Mucosa of descending colon (tissue), 3 donors: Measurements from ENCODE around the gene BGN. TPM values are rescaled to one million over a fixed set of nuclear protein-coding genes. Genes with fewer than 3 reads are reported as not detected.
A peak's percentile ranks its signal among the peaks of the same experiment; 100 is the strongest.

Experiments used
- ATAC-seq: fragments of 200-7000 bp; cut with Tn5 transposase; one replicate; pipeline ENCODE4 v1.9.1; 2020; ENCODE audit warnings: mild to moderate bottlenecking, moderate library complexity
- DNase-seq, 3 donors: peaks; one replicate each; pipeline ENCODE4 v3.0.0-alpha.2; 2020
- H3K36me3 ChIP-seq: fragments of 200-600 bp; one replicate; pipeline ENCODE4 v1.8.0; 2021; ENCODE audit warnings: low read depth, mild to moderate bottlenecking
- H3K4me1 ChIP-seq: fragments of 200-600 bp; one replicate; pipeline ENCODE4 v1.8.0; 2021; ENCODE audit warnings: low read depth, mild to moderate bottlenecking
- H3K4me3 ChIP-seq: fragments of 200-600 bp; one replicate; pipeline ENCODE4 v1.8.0; 2021; ENCODE audit warnings: mild to moderate bottlenecking
- H3K9me3 ChIP-seq: fragments of 200-600 bp; one replicate; pipeline ENCODE4 v1.8.0; 2021; ENCODE audit warnings: mild to moderate bottlenecking
- CTCF ChIP-seq: fragments of 200-600 bp; IDR thresholded peaks from one replicate; pipeline ENCODE4 v1.8.0; 2022; ENCODE audit warnings: antibody characterized with exemption, mild to moderate bottlenecking
- intact Hi-C, 2 donors: fragments of 100-400 bp; cut with DNase I in 1 of 2; cut with micrococcal nuclease in 1 of 2; formaldehyde crosslinking; loops; one replicate each; pipeline versions ENCODE4 v1.11.0 to v1.11.1; 2022; cut with DNase I, micrococcal nuclease
- total RNA-seq, 3 donors: library from RNA; stranded (reverse); fragmentation: NEBNext Ultra II Directional in 2 of 3; extraction: Animal tissue kit (Norgen Biotek cat#: 25700) in 2 of 3; gene quantifications; one replicate each; pipeline versions ENCODE4 v1.2.1 to v1.2.4, GENCODE V29; 2021 to 2023
- donor health status: DM: no; HTN: no; CAD: no; lungs with moderate emphysema.
- donor health status: DM: no; HTN: no; CAD: no.
- donor health status: DM: no; HTN: yes; CAD: no.

Gene BGN
- total RNA-seq, 3 donors from 2014 or later = 3.5 to 21.8 (median 10.1) TPM

- H3K4me3 ChIP-seq = no peak overlapping the region
- TF ChIP-seq CTCF = no peak
- no peaks in the 10 kb centered on the region for H3K36me3 ChIP-seq
- H3K4me1 ChIP-seq = no peaks in the 10 kb centered on the region
- no peaks in the 10 kb centered on the region for H3K9me3 ChIP-seq
- intact Hi-C loops = no loop called here
- ATAC-seq = no peak
- no peak for DNase-seq
These were observed 43.6 kb downstream of the BGN start for GRCh38 chrX:153538424-153538823.

DNA sequence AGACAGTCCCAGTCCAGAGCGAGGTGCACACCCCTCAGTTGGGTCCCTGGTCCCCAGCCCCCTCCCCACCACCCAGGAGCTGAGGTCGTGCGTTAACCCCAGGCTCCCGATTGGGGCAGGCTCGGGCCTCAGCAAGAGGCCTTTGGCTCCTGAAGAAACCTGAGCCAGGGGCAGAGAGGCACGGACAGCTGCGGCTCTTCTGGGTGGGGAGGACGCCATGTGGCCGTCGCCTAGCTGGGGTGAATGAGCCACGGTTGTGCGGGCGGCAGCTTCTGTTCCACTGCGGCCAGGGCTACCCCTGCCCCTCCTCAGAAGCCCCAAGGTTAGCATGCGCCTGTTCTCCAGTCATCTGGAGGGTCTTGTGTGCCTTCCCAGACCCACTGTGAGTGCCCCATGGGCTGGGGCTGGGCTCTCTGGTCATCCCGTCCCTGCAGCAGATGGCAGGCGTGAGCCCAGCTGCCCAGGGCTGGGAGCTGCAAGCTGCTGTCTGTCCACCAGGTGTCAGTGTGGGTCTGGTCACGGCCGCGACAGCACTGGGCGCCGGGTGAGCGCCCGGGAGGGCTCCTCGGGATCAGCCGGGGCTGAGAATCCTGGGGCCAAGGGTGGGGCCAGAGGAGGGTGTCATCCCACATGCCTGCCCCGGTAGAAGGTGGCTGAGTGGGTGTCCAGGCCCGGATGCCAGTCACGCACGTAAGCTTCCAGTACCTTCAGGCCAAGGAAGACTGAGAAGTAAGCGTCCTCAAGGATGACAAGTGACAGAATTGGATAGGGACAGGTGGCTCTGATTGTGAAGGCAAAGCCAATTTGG lies 44.6 kb downstream of the BGN start:
- intact Hi-C loops = no loop called here
- DNase-seq (peak; percentile 69 to 71 (median 70)), ATAC-seq (peak; percentile 90)
- Histone ChIP-seq H3K4me1 (no peaks in the 10 kb centered on the region), H3K9me3 (no peaks in the 10 kb centered on the region), H3K36me3 (no peaks in the 10 kb centered on the region), H3K4me3 (no peak overlapping the region)
- peak; percentile 70 for TF ChIP-seq CTCF

DNA sequence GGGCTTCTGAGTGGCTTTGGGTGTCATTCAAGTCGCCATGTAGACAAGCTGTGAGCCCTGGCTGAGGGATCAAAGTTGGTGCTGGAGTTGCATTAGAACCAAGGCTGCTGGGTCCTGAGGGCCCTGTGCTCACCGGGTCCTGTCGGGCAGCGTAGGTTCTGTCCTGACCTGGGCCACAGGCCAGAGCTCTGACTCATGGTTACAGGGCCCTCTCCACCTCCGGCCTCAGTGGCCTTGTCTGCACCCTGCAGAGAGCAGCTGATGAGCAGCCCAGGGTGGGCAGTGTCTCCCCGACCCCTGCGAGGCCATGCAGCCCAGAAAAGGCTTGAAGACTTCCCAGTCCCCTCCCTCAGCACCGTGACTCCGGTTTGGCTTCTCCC lies 45.2 kb downstream of the BGN start:
- TF ChIP-seq CTCF = no peak
- ATAC-seq (no peak), DNase-seq (no peak)
- Histone ChIP-seq H3K9me3 (no peaks in the 10 kb centered on the region), H3K4me1 (no peaks in the 10 kb centered on the region), H3K36me3 (no peaks in the 10 kb centered on the region), H3K4me3 (no peak overlapping the region)
- intact Hi-C loops = no loop called here

DNA sequence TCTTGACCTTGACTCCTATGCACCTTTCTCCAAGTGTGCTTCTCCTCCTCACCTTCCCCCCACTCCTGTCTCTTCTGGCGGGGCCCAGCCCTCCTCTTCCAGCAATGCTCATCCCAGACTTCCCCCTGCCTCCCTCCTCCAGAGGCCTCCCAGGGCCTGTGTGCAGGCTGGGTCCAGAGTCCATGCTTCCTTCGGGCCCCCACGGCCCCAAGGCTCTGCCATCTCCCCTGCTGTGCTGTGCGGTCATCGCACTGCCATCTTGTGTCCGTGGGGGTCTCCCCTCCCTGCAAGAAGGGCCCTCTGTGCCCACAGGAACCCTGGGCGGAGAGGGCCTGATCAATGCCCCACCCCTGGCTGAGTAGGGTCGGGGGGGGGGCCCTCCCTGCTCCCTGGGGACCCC lies 49.9 kb downstream of the BGN start:
- no peaks in the 10 kb centered on the region for H3K4me1 ChIP-seq
- ATAC-seq (no peak), DNase-seq (no peak)
- TF ChIP-seq CTCF = no peak
- no peak overlapping the region for H3K4me3 ChIP-seq
- intact Hi-C loops = no loop called here
- H3K9me3 ChIP-seq = no peaks in the 10 kb centered on the region
- no peaks in the 10 kb centered on the region for H3K36me3 ChIP-seq

DNA sequence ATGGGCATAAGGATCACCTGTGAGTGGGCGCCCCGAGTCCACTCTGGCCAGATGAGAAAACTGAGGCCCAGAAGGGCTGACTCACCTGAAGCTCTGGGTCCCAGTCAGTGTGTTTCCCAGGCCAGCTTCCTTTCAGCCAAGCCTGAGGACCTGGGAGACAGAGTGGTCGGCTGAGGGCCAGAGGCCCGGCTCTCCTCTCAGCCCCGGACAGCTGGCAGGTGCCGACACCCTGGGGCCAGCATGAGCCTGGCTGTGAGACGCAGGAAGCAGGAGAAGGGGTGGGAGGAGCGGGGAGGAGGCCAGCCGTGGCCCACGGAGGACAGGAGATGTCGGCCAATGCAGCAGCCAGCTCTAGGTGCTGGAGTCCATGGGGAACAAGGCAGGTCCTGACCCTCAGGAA lies 51.6 kb downstream of the BGN start:
- H3K4me1 ChIP-seq = no peaks in the 10 kb centered on the region
- no peaks in the 10 kb centered on the region for H3K36me3 ChIP-seq
- no peaks in the 10 kb centered on the region for H3K9me3 ChIP-seq
- DNase-seq (no peak), ATAC-seq (no peak)
- no peak overlapping the region for H3K4me3 ChIP-seq
- intact Hi-C loops = no loop called here
- no peak for TF ChIP-seq CTCF

DNA sequence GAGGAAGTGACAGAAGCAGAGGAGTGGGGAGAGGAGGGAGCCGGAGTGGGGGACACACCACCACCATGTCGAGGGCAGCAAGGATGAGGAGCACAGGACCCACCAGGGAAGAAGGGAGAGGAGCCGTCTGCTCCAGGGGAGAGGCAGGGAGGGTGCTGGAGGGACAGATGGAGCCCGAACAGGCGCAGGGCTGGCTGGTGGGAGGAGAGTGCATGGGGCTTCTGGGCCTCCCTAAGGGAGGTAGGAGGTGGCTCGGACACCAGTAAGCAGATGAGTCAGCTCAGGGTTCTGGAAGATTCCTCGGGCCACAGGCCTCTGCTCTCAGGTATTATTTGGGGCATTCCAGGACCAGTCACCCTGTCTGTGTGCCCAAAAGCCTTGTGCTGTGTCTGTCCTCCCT lies 52.4 kb downstream of the BGN start:
- no peak for ATAC-seq
- intact Hi-C loops = no loop called here
- no peaks in the 10 kb centered on the region for H3K36me3 ChIP-seq
- TF ChIP-seq CTCF = no peak
- no peak overlapping the region for H3K4me3 ChIP-seq
- H3K9me3 ChIP-seq = no peaks in the 10 kb centered on the region
- DNase-seq = no peak
- no peaks in the 10 kb centered on the region for H3K4me1 ChIP-seq
